HG02981 (cell line): ENCODE measurements around the gene KCNH8.

Experiments
- ATAC-seq: cut with Tn5 transposase; IDR thresholded peaks from one replicate; pipeline ENCODE4 v1.9.1; 2021; ENCODE audit warnings: mild to moderate bottlenecking, moderate library complexity; ENCODE audit not compliant: unreplicated experiment

KCNH8 gene

GRCh38 chr3:19248143-19248542 lies 99.8 kb downstream of the KCNH8 start:
- no peak for ATAC-seq

- ATAC-seq: no peak
Observed at GRCh38 chr3:19248767-19249166, 100.5 kb downstream of the KCNH8 start.

GRCh38 chr3:19250959-19251610 lies 102.8 kb downstream of the KCNH8 start:
- no peak for ATAC-seq

GRCh38 chr3:19254189-19254588 lies 105.9 kb downstream of the KCNH8 start:
- ATAC-seq: no peak

- ATAC-seq: no peak
Observed at GRCh38 chr3:19254784-19255338, 106.6 kb downstream of the KCNH8 start.

GRCh38 chr3:19256313-19256712 lies 108.0 kb downstream of the KCNH8 start:
- no peak for ATAC-seq

- no peak for ATAC-seq
Observed at GRCh38 chr3:19263606-19264005, 115.3 kb downstream of the KCNH8 start.

GRCh38 chr3:19264424-19264823 lies 116.1 kb downstream of the KCNH8 start:
- ATAC-seq: no peak

GRCh38 chr3:19267040-19267439 lies 118.7 kb downstream of the KCNH8 start:
- ATAC-seq: no peak

GRCh38 chr3:19270481-19270880 lies 122.2 kb downstream of the KCNH8 start:
- no peak for ATAC-seq

- no peak for ATAC-seq
Observed at GRCh38 chr3:19272296-19272695, 124.0 kb downstream of the KCNH8 start.

GRCh38 chr3:19273091-19273490 lies 124.8 kb downstream of the KCNH8 start:
- ATAC-seq: no peak

GRCh38 chr3:19274576-19274975 lies 126.3 kb downstream of the KCNH8 start:
- no peak for ATAC-seq

- no peak for ATAC-seq
Observed at GRCh38 chr3:19284974-19285373, 136.7 kb downstream of the KCNH8 start.

GRCh38 chr3:19293295-19293694 lies 145.0 kb downstream of the KCNH8 start:
- no peak for ATAC-seq

- ATAC-seq: no peak
Observed at GRCh38 chr3:19295208-19295607, 146.9 kb downstream of the KCNH8 start.

- ATAC-seq: no peak
Observed at GRCh38 chr3:19331931-19332330, 183.6 kb downstream of the KCNH8 start.

GRCh38 chr3:19334120-19334519 lies 185.8 kb downstream of the KCNH8 start:
- ATAC-seq: no peak

GRCh38 chr3:19338769-19339168 lies 190.5 kb downstream of the KCNH8 start:
- no peak for ATAC-seq

- ATAC-seq: no peak
Observed at GRCh38 chr3:19342389-19342788, 194.1 kb downstream of the KCNH8 start.

GRCh38 chr3:19346759-19347158 lies 198.4 kb downstream of the KCNH8 start:
- ATAC-seq: no peak

GRCh38 chr3:19347671-19348070 lies 199.4 kb downstream of the KCNH8 start:
- ATAC-seq: no peak

- ATAC-seq: no peak
Observed at GRCh38 chr3:19348500-19348899, 200.2 kb downstream of the KCNH8 start.
